Measurements from ENCODE around the gene KIF16B.

DNA sequence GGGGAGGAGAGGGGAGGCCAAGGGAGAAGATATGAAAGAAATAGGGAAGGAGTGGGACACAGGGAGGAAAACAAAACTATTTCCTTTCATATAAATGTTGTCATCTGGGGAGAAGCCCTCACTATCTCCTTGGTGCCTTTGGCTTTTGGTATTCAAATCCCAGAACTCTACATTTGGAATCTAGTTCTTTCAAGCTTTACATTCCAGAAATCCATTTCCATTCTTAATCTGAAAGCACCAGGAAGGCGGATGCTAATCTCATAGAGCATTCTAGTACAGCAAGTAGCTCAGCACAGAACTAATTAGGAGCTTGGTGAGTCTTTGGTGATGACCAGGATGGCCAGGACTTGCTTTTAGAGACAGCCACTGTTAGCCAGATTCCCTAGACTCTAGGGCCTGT, 177.9 kb downstream of the KIF16B start:
- no peak for TF ChIP-seq EGR1 (IDR thresholded peaks at IDR 0.05; ENCODE audit: low read depth in 2 of 2)
- no peak for TF ChIP-seq RAD21 (IDR thresholded peaks at IDR 0.05)
- TF ChIP-seq, protein P1, sequence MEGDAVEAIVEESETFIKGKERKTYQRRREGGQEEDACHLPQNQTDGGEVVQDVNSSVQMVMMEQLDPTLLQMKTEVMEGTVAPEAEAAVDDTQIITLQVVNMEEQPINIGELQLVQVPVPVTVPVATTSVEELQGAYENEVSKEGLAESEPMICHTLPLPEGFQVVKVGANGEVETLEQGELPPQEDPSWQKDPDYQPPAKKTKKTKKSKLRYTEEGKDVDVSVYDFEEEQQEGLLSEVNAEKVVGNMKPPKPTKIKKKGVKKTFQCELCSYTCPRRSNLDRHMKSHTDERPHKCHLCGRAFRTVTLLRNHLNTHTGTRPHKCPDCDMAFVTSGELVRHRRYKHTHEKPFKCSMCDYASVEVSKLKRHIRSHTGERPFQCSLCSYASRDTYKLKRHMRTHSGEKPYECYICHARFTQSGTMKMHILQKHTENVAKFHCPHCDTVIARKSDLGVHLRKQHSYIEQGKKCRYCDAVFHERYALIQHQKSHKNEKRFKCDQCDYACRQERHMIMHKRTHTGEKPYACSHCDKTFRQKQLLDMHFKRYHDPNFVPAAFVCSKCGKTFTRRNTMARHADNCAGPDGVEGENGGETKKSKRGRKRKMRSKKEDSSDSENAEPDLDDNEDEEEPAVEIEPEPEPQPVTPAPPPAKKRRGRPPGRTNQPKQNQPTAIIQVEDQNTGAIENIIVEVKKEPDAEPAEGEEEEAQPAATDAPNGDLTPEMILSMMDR (IDR thresholded peaks at IDR 0.05; ENCODE audit: low read depth, low read length, missing input control), result no peak
- TF ChIP-seq FOXA2 (IDR thresholded peaks at IDR 0.05), result no peak
- TF ChIP-seq YY1 (IDR thresholded peaks at IDR 0.05), result no peak
- TF ChIP-seq TAF1 (conservative IDR thresholded peaks at IDR 0.05), result no peak

All from liver (tissue), 3 donors.